A549 (cell line): ENCODE results near the gene SGSM2.

ENCODE experiments used
- GATA3 ChIP-seq: IDR thresholded peaks from 2 replicates; pipeline ENCODE4 v1.6.1; 2012; ENCODE audit warnings: borderline replicate concordance
- MAFK ChIP-seq: fragments of 450-650 bp; IDR thresholded peaks from 2 replicates; pipeline ENCODE4 v1.6.1; 2014; ENCODE audit not compliant: partially characterized antibody
- PBX3 ChIP-seq: IDR thresholded peaks from 2 replicates; pipeline ENCODE4 v1.6.1; 2012
- POLR2A ChIP-seq: IDR thresholded peaks from 2 replicates; pipeline ENCODE4 v1.6.1; 2012; ENCODE audit warnings: mild to moderate bottlenecking, low read length
- REST ChIP-seq: fragments of 200-600 bp; sonication (generic); IDR thresholded peaks from 2 replicates; pipeline ENCODE4 v1.6.1; 2016; ENCODE audit warnings: antibody characterized with exemption, mild to moderate bottlenecking, moderate library complexity
- ZNF302 ChIP-seq: fragments of 250-450 bp; sonication (Bioruptor Pico); IDR thresholded peaks from 2 replicates; pipeline ENCODE4 v1.9.0; 2021; ENCODE audit warnings: inconsistent platforms, mild to moderate bottlenecking, moderate library complexity
- TF ChIP-seq, protein P1 (sequence below): fragments of >200 bp; sonication (Bioruptor Twin); formaldehyde crosslinking; IDR thresholded peaks from 3 replicates; pipeline ENCODE4 v1.5.1; 2016

- TF ChIP-seq PBX3 = no peak
- TF ChIP-seq, protein P1, sequence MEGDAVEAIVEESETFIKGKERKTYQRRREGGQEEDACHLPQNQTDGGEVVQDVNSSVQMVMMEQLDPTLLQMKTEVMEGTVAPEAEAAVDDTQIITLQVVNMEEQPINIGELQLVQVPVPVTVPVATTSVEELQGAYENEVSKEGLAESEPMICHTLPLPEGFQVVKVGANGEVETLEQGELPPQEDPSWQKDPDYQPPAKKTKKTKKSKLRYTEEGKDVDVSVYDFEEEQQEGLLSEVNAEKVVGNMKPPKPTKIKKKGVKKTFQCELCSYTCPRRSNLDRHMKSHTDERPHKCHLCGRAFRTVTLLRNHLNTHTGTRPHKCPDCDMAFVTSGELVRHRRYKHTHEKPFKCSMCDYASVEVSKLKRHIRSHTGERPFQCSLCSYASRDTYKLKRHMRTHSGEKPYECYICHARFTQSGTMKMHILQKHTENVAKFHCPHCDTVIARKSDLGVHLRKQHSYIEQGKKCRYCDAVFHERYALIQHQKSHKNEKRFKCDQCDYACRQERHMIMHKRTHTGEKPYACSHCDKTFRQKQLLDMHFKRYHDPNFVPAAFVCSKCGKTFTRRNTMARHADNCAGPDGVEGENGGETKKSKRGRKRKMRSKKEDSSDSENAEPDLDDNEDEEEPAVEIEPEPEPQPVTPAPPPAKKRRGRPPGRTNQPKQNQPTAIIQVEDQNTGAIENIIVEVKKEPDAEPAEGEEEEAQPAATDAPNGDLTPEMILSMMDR = no peak
- TF ChIP-seq POLR2A = no peak
- no peak for TF ChIP-seq MAFK
- TF ChIP-seq GATA3 = no peak
- no peak for TF ChIP-seq REST
- TF ChIP-seq ZNF302 (CRISPR knock-in tag) = no peak
Observed at GRCh38 chr17:2343421-2343820, 6.1 kb downstream of the SGSM2 start.
